ENCODE results near the gene RASL10B.

RASL10B gene

DNA sequence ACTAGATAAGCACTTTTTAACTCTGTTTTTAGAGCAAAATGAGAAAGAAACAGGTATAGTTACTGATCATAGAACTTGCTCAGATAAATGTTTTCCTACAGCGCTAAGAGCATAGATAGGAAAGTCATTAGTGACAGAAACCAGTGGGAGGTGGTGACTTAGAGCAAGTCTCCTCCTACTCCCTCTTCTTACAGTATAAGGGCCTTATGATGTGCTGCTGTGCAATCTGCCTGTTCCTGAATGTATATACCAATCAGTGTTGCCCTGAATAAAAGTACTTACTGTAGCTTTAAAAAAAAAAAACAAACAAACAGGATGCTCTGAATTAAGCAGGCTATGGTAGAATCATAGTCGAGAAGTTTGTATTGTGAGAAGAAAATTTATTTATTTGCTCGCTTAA is 23.3 kb upstream of the RASL10B start:
- DNase-seq (ENCODE audit: low read depth): no peak
- H3K4me3 ChIP-seq (ENCODE audit: control insufficient read depth, low read depth, low read length): no peak overlapping the region
- TF ChIP-seq, protein P1, sequence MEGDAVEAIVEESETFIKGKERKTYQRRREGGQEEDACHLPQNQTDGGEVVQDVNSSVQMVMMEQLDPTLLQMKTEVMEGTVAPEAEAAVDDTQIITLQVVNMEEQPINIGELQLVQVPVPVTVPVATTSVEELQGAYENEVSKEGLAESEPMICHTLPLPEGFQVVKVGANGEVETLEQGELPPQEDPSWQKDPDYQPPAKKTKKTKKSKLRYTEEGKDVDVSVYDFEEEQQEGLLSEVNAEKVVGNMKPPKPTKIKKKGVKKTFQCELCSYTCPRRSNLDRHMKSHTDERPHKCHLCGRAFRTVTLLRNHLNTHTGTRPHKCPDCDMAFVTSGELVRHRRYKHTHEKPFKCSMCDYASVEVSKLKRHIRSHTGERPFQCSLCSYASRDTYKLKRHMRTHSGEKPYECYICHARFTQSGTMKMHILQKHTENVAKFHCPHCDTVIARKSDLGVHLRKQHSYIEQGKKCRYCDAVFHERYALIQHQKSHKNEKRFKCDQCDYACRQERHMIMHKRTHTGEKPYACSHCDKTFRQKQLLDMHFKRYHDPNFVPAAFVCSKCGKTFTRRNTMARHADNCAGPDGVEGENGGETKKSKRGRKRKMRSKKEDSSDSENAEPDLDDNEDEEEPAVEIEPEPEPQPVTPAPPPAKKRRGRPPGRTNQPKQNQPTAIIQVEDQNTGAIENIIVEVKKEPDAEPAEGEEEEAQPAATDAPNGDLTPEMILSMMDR (IDR thresholded peaks at IDR 0.05; ENCODE audit: control insufficient read depth, insufficient read depth, low read depth, low read length, missing control alignments): no peak

DNA sequence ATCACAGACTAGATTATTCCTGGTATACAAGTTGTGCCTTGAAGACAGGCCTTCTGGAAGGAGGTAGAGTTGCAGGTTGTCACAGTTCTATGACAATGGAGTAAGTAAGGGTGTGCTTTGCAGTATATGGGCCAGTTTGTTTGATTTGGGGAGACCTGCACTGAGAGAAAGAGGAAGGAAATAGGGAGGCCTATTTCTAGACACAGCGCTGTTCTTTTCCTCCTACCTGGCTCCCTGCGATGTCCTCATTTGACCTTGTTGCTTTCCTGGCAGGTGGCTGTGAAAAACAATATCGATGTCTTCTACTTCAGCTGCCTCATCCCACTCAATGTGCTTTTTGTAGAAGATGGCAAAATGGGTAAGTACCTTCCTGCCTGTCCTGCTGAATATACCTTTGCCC is 22.5 kb upstream of the RASL10B start:
- DNase-seq (ENCODE audit: low read depth): no peak
- TF ChIP-seq, protein P1 (IDR thresholded peaks at IDR 0.05; ENCODE audit: control insufficient read depth, insufficient read depth, low read depth, low read length, missing control alignments): no peak
- no peak overlapping the region for H3K4me3 ChIP-seq (ENCODE audit: control insufficient read depth, low read depth, low read length)

DNA sequence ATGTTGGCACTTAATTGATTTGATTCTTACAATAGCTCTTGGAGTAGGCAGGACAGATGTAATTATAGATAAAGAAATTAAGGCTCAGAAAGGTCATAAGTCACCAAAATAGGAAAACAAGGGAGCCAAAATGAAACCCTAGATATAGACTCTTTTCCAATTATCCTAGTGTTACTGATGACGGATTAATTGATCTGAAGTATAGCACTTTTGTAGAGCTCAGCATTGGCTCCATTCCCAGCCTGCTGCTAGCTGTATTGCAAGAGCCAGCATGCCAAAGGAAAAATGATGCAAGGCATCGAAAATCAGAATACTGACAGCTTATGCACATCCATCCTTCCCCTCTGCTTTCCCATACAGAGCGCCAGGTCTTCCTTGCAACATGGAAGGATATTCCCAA is 21.6 kb upstream of the RASL10B start:
- peak; percentile 33 for DNase-seq (ENCODE audit: low read depth)

DNA sequence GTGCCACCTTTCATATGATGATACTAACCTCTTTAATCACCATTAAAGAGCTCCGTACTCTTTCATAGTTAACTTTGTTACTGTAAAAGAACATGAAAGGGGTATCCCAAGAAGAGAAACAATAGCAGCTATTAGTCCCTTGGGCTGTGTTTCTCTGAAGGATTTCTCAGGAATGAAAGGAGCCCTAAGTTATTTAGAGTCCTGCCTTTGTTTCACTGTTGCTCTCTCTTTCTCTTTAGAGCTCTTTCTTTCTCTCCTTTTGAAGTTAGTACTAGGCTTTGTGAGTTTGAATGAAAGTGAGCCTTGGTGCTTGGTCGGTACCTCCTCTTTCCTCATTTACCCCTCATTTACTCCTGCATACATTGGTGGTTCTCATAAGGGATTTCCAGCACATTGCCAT is 20.5 kb upstream of the RASL10B start:
- TF ChIP-seq, protein P1 (IDR thresholded peaks at IDR 0.05; ENCODE audit: control insufficient read depth, insufficient read depth, low read depth, low read length, missing control alignments): no peak
- no peak overlapping the region for H3K4me3 ChIP-seq (ENCODE audit: control insufficient read depth, low read depth, low read length)
- no peak for DNase-seq (ENCODE audit: low read depth)

More for the DNA sequence above, 21.6 kb upstream of the RASL10B start:
- TF ChIP-seq, protein P1 (IDR thresholded peaks at IDR 0.05; ENCODE audit: control insufficient read depth, insufficient read depth, low read depth, low read length, missing control alignments): no peak
- no peak overlapping the region for H3K4me3 ChIP-seq (ENCODE audit: control insufficient read depth, low read depth, low read length)

DNA sequence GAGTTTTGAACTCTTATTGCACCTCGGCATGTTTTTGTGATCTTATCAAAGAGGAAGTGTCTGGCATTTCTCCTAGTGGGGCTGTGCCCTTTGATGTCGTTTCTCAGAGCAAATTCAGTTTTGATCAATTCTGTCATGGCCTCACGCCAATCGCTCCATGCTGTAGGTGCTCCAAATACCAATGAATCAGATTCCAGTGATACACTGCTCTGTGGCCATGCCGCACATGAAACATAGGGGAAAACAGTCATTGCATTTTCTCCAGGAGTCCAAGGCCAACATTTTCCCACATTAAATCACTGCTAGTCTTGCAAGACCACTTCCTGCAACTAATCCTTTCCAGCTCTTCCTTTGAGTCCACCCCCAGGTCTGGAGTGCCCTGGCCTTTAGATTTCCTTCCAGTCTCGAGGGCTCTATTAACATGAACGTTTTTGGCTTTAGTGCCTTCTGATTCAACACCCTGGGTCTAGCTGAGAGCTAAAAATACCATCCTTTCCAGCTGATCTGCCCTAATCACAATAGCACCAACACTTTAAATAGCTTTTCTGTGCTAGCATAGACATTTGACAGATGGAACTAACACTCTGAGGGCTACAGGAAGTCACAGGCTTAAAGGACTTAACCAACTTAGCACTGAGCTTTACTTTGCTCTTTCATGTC is 18.2 kb upstream of the RASL10B start:
- DNase-seq (ENCODE audit: low read depth): peak; percentile 95
- H3K4me3 ChIP-seq (ENCODE audit: control insufficient read depth, low read depth, low read length): no peak overlapping the region
- TF ChIP-seq, protein P1 (IDR thresholded peaks at IDR 0.05; ENCODE audit: control insufficient read depth, insufficient read depth, low read depth, low read length, missing control alignments): no peak

DNA sequence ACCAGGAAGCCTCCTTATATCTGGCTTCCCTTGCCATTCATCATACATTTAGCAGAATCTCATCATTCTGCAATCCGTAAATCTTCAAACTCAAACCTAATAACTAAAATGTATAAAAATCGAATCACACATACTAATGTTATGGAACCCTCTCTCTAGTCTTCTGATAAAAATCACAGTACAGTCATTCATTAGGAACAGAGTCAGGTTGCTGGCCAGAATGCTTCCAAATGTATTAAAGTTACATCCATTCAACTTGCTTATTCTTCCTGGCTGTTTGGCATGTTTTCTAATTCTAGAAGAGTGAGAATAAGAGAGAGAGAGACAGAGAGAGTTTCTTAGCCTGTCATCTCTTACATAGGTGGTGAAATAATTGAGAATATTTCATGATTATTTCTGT is 16.5 kb upstream of the RASL10B start:
- no peak overlapping the region for H3K4me3 ChIP-seq (ENCODE audit: control insufficient read depth, low read depth, low read length)
- no peak for DNase-seq (ENCODE audit: low read depth)
- TF ChIP-seq, protein P1 (IDR thresholded peaks at IDR 0.05; ENCODE audit: control insufficient read depth, insufficient read depth, low read depth, low read length, missing control alignments): no peak

All from AG09309 (cell line).